NOMO-1 (cell line): ENCODE measurements around the gene CD163L1.
"Not testable (repeated sequence)": the region's sequence is repeated elsewhere in the genome, so short reads cannot be mapped to it uniquely, and the experiment has no call there.

Source experiments
- DNase-seq, 2 experiments: peaks; one replicate each; lab custom pipeline; 2025; ENCODE audit not compliant: unreplicated experiment in 2 of 2; lab: John Stamatoyannopoulos, UW

The CD163L1 gene

DNA sequence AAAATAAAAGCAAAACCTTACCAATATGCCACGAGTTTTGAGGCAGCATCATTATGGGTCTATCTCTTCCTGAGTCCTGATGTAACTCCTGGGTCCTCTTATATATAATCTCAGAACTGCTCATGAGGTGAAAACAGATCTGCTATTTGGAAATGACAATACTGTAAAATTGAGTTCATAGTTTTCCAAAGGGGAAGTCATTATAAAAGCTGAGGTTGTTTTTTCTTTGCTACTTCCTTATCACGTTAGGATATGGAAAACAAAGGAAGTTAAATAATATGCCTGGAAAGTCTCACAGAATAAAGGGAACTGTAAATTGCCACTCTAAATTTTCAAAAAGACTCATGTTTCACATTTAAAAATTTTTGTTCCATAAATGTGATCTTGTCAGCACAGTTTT lies at the start of gene CD163L1:
TSS of gene CD163L1 (minus strand) at position 78 of the 400 bp plus-strand sequence. CDS start at position 52, 26 bp downstream.
- DNase-seq = peak in 1 of 2 experiments; percentile 80

DNA sequence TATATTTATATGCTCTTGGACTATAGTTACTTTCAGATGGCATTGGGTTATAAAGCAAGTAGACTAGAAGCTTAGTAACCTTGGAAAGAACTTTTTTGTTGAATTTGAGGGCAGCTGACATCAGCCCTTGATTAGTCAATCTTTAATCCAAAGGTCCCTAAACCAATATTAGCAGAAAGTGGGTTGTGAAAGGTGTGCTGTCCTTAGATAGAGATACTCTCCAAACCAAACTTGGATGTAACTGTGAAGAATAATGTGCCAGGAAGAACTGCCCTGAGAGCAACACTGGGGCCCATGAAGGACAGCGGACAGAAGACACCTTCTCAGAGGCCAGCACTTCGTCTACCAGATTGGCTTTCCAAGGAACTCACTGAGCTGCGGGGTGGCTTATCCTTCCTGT lies 49.1 kb upstream of the CD163L1 start:
- no peak for DNase-seq

DNA sequence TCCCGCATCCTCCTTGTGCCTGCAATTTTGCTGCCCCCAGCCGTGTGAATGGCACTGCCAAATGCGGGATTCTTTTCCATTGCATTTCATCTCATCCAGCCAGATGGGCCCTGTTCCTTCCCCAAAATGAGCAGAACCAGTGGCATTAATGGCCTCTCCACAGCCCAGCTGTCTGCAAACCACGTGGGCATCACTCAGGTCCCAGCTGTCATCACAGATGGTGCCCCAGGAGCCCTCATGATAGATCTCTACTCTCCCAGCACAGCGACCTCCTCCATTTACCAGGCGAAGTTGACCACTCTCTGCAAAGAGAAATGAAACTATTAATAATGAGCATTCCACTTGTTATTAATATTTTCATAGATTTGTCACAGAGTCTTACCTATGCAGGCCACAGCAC lies 42.6 kb upstream of the CD163L1 start:
- no peak for DNase-seq

DNA sequence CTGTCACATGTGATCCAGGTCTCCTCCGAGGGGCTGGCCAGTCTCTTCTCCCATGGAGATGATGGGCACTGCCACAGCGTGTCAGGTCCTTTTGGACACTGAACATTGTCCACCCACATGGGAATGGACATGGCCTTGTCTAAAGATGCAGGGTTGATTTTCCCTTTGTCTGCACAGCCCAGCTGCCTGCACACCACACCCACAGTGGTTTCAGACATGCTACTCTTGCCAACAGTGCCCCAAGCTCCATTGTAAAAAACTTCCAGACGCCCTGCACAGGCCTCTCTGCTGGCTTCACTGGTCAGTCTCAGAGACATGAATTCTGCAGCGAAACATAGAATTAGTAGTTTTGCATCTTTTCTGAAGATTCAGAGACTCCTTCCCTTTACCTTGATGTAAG lies 41.1 kb upstream of the CD163L1 start:
- no peak for DNase-seq

DNA sequence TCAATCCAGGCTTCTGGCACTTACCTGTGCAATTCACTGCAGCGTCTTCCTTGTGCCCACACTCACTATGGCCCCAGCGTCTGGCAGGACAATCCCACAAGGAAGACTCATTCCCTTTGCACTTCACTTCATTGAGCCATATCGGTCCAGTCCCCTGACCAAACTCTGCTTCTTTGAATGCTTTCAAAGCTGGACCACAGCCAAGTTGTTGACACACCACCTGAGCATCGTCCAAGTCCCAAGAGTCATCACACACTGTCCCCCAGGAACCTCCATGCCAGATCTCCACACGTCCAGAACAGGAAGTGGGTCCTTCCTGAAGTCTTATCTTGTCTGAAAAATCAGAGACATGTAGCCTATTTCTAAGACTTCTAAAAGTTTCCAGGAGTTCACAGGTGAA lies 39.4 kb upstream of the CD163L1 start:
- no peak for DNase-seq

DNA sequence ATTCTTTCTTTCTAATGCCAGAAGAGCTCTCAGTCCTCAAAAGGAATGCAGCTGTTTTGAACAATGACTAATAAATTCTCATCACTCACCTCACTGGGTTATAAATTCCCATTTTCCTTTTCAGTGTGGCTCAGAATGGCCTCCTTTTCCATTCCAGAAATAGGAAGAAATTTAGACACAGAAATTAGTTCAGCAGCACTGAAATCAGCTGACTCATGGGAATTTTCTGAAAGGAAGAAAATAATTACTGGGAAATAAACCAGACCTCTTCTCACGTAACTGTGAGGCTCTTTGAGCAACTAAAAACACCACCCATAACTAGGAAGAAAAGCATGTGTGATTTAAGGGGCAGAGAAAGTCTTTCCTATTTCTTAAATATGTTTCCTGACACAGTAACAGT lies 35.8 kb upstream of the CD163L1 start:
- DNase-seq = no peak

DNA sequence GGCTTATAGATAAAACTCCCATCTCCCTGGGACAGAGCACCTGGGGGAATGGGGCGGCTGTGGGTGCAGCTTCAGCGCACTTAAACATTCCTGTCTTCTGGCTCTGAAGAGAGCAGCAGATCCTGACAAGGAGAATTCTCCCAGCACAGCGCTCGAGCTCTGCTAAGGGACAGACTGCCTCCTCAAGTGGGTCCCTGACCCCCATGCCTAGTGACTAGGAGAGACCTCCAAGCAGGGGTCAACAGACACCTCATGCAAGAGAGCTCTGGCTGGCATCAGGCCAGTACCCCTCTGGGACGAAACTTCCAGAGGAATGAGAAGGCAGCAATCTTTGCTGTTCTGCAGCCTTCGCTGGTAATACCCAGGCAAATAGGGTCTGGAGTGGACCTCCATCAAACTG lies 28.1 kb upstream of the CD163L1 start:
- no peak for DNase-seq

DNA sequence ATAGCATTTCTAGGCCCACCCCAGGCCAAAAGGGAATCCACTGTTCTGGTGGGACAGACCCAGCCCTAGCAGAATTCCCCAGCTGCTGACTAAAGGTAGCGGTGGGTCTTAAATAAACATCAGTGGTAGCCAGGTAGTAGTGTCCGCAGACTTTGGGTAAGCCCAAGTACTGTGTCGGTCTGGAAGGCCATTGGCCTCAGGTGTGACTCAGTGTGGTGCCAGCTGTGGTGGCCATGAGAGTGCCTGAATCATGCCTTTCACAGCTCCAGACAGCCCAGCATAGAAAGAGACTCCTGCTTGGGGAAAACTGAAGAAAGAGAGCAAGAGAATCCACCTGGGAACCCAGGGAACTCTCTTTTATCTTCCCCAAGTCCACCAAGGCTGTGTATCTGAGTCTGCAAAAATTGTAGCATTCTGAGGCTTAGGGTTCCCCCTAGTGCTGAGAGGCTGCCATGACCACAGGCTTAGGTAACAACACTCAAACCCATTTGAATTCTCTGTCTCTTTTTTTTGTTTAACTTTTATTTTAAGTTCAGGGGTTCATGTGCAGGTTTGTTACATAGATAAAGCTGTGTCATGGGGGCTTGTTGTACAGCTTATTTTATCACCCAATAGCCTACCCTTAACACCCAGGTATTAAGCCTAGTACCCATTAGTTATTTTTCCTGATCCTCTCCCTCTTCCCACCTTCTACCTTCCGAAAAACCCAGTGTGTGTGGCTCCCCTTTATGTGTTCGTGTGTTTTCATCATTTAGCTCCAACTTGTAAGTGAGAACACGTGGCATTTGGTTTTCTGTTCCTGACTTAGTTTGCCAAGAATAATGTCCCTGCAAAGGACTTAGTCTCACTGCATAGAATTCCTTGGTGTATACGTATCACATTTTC lies 16.7 kb upstream of the CD163L1 start:
- peak; percentile 31 to 54 for DNase-seq

DNA sequence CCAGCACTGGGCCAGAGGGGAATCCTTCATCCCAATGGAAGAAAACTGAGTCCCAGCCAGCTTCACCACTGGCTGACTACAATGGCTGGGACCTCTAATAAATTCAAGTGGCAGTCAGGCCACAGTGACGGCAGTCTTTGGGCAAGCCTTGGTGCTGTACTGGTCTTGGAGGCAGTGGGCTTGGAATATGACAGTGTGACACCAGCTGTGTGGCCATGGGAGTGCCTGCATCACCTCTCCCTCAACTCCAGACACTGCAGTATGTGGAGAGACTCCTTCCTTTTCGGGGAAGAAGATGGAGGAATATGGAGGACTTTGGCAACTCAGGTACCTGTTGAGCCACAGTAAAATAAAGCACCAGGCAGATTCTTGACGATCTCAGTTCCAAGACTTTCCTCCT lies 16.0 kb upstream of the CD163L1 start:
- DNase-seq = no peak

DNA sequence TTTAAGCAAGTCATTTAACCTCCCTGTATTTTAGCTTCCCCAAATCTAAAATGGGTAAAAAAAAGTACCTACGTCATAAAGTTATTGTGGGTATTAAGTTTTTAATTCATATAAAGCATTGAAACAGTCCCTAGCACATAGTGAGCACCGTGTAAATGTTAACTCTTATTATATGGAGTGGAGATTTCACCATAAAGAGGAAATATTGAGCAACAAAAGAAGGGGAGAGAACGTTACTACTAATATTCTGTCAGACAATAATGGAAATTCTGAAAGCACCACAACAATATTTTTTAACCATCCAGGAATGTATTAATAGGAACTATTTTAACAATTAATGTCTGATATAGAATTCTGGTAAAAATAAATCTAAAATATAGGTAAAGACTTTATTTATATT lies 7.8 kb upstream of the CD163L1 start:
- no peak for DNase-seq

DNA sequence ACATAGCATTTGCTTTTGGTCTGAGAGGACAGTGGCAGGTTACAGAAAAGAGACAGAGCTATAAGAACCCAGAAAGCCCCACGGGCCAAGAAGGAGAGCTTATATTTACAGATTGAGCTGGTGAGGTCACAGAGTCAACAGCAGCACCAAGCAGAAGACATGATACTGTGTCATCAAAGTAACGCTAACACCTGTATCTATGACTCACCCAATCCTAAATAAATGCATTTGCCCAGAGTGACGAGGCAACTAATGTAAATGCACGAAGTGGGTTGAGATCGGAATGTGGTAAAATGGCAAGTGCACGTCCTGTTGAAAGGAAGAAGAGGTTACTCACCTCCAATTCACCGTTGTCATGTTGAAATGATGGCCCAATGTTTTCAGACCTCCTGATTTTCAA lies 6.7 kb upstream of the CD163L1 start:
- no peak for DNase-seq

DNA sequence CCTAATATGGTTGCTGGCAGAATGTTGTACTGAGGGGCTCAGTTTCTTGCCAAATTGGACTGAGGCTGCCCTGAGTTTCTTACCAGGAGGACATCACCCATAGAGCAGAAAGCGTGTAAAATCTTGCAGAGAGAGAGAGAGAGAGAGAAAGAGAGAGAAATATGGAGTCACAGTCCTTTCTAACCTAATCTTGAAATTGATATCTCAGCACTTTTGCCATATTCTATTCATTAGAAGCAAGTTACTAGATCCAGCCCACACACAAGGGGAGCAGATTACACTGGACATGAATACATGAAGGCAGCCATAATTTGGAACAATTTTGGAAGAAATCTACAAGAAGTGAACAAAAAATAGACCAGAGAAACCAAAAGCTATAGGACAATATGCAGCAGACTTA lies 4.1 kb upstream of the CD163L1 start:
- DNase-seq = no peak

DNA sequence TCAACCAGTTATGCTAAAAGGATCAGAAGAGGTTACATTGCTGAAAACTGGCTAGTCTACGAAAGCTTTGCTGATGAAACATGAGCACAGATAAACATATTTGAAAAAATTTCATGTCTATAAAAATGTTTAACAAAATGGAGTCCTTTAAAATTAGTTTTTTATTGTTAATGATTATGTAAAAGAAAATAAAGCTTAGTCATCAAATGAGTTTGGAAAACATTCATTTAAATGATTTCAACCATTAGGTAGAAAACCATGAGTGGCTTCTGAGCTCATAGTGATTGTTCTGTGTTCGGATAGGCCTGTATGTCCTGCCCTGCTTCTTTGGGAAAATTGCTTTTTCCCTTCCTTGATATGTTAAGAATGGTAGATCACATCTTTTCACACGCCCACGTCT lies 584 bp upstream of the CD163L1 start:
- no peak for DNase-seq

DNA sequence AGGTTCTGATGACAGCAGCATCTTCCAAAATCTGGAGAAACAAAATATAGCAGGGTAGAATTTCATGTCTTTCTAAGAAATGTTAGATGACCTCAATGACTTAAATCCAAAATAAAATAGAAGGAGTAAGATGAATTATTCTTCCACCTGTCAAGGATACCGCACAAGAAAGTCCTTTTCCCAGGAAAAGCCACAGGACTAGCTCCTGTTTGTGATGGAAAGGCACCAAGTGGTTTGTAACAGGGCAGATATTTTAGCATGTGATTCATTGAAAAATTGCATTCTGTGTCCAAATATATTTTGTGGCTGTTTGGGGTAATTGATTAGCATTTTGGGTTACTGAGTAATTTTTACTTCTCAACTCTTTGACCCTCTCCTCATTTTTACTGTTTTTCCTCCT lies 2.7 kb downstream of the CD163L1 start:
- DNase-seq = no peak

DNA sequence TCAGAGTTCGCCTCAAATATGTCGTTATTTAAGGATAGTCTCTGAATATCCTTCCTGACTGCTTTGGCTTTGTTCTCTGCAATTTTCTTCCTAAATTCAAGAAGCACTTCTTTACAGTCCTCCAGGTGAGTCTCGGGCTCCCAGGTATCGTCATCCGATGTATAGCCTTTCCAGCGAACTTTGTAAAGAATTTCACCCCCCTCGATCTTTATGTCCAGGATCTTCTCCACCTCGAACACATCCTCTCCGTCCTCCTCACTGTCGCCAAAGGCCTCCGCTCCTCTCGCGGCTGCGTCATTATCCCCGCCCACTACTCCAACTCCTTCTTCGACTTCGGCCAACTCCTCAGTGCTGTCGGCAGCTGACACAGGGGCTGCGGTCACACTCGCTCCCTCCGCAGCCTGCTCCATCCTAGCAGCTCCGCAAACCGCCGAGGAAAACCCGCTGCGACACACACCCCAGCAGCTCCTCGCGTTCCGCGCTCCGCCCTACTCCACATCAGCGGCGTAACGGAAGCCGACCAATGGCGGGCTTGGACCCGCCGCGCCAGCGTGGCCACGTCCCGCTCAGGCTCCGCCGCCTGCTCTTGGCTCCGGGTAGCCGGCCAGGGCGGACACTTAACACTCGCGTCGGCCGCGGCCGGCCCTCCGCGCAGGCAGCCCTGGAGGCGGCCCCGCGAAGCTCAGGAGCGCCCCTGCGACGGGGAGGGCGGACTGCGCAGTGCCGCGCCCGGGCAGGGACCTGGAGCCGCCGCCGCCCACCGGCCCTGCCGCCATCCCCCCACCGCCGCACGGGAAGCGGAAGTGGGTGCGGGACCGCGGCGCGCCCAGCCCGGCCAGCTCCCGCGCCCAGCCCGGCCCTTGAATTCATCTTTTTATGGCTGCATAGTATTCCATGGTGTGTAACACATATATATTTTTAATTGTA lies 4.1 kb downstream of the CD163L1 start:
- DNase-seq = no peak

DNA sequence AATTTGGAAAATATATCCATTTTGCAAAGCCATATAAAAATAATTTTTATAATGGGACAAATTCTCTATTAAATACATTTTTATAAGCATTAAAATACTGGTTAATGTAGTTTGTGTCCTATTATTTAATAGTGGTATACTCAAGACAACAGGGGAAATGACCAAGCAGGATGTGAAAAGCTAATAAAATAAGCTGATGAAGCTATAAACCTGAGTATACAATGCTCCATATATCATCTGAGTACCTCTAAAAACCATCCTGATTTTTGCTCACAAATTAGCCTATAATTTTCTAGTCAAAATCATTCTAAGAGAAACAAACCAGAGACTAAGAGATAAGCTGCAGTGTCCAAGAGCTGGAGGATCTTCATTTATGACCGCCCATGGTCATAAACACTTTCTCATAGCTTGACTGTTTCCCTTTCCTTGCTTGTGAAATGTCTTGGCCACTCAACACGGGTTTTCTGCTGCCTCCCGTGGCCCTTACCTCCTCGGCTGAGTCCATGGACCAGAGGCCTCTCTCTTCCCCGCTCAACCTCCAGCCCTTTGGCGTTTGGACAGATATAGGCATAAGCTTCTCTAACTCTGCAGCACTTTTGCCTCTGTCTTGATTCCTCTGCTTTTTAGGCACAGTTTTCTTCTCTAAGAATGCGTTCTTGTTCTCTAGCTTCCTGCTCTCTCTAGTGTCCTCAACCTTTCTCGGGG lies 5.5 kb downstream of the CD163L1 start:
- DNase-seq = peak in 1 of 2 experiments; percentile 2

DNA sequence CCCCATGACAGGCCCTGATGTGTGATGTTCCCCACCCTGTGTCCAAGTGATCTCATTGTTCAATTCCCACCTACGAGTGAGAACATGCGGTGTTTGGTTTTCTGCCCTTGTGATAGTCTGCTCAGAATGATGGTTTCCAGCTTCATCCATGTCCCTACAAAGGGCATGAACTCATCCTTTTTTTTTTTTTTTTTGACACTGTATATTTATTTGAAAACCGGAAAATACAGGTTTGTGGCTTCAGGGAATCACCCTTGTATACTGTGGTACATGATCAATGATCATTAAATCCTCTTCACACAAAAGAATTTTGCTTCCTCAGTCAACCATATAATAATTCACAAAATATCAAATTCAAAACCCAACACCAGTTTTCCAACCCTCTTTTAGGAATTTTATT lies 6.5 kb downstream of the CD163L1 start:
- not testable (repeated sequence) for DNase-seq

DNA sequence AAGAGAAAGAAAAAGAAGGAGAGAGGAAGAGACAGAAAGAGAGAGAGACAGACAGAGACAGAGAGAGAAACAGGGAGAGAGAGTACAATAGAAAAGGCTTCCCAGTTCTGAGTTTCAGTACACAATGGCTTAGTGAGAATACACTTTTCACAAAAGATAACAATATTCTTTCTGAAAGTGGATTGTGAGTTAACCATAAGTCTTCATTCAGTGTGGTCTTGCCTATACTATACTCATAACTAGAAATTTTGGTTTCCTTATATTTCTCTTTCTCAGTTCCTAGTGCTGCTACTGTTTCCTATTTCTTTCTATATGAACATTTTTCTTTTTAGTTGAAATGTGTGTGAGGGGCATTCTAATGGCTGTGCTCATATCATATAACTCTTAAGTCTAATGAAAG lies 9.3 kb downstream of the CD163L1 start:
- DNase-seq = no peak

DNA sequence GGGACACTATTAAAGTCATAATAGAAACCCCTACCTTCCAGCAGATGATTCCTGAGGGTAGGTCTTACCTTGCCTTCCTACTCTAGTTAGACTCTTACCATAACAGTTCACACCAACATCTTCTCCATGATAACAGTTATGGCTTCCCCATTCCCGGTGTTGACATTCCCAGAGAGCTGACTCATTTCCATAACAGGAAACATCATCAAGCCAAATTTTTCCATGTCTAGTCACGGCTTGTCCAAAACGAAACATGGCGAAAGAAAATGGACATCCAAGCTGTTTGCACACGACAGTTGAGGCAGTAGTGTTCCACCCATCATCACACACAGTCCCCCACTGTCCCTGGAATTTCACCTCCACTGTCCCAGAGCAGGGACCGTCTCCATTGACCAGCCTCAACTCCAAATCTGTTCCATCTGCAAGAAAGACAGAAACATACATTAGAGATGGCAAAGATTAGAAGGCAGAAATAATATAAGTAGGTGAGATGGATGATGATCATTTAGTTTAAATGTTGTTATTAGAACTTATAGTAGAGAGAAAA lies 10.6 kb downstream of the CD163L1 start:
- DNase-seq = no peak

DNA sequence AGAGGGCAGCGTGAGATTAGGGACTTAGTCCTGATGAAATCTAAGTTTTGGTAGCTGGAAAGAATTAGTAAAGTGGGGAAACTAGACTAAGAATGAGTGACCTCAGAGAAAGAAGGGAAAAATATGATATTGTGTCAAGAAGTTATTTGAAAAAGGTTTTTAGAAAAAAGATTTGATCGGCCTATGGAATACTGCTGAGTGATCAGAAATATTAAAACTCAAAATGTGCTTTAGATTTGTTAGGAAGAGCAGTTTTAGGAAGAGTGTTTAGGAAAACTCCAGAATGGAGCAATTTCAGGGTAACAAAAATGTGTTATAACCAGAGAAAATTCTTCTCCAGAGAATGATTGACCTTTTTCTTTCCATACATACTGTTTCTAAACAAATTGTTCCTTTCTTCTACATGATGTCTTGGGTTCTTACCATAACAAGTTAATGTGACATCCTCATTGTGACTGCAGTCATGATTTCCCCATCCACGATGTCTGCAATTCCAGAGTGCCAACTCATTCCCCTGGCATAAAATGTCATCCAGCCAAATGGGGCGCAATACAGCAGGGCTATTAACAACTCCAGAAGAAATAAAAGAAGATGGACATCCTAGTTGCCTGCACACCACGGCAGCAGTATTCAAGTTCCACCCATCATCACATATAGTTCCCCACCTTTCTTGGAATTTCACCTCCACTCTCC lies 11.8 kb downstream of the CD163L1 start:
- no peak for DNase-seq
